Non-pigmented ciliary epithelial cell (primary cell): Measurements from ENCODE around the gene ZFP91.

ENCODE experiments used
- DNase-seq: peaks from one replicate; pipeline ENCODE4 v3.0.0-alpha.2; 2010; ENCODE audit warnings: low read depth

ZFP91 gene

GRCh38 chr11:58586998-58587397, 8.1 kb downstream of the ZFP91 start:
- no peak for DNase-seq

GRCh38 chr11:58591659-58592058, 12.8 kb downstream of the ZFP91 start:
- DNase-seq, result no peak

GRCh38 chr11:58592760-58593472, 14.1 kb downstream of the ZFP91 start:
- DNase-seq, result no peak

GRCh38 chr11:58594826-58595225, 16.0 kb downstream of the ZFP91 start:
- DNase-seq, result no peak

- DNase-seq, result no peak
Measured at GRCh38 chr11:58596621-58597020, 17.8 kb downstream of the ZFP91 start.

GRCh38 chr11:58597486-58598144, 18.8 kb downstream of the ZFP91 start:
- no peak for DNase-seq

GRCh38 chr11:58600510-58600909, 21.6 kb downstream of the ZFP91 start:
- DNase-seq, result no peak

- DNase-seq, result no peak
Measured at GRCh38 chr11:58606930-58607714, 28.3 kb downstream of the ZFP91 start.

- no peak for DNase-seq
Measured at GRCh38 chr11:58608331-58608730, 29.5 kb downstream of the ZFP91 start.

- DNase-seq, result no peak
Measured at GRCh38 chr11:58609723-58610122, 30.9 kb downstream of the ZFP91 start.

GRCh38 chr11:58613228-58613627, 34.4 kb downstream of the ZFP91 start:
- DNase-seq, result no peak

GRCh38 chr11:58615559-58615958, 36.7 kb downstream of the ZFP91 start:
- DNase-seq, result no peak

GRCh38 chr11:58616594-58616993, 37.7 kb downstream of the ZFP91 start:
- DNase-seq, result peak; percentile 77

- no peak for DNase-seq
Measured at GRCh38 chr11:58617976-58618557, 39.2 kb downstream of the ZFP91 start.

- no peak for DNase-seq
Measured at GRCh38 chr11:58621586-58622262, 42.9 kb downstream of the ZFP91 start.

- no peak for DNase-seq
Measured at GRCh38 chr11:58622344-58622743, 43.5 kb downstream of the ZFP91 start, which contains the start of gene CNTF. TSS of gene CNTF (plus strand) at chr11:58622665. CDS start at chr11:58622753, 88 bp downstream.

GRCh38 chr11:58625086-58625485, 46.2 kb downstream of the ZFP91 start:
- DNase-seq, result no peak

- peak; percentile 67 for DNase-seq
Measured at GRCh38 chr11:58625826-58626460, 47.1 kb downstream of the ZFP91 start.

- DNase-seq, result no peak
Measured at GRCh38 chr11:58626934-58627483, 48.1 kb downstream of the ZFP91 start.

GRCh38 chr11:58628446-58628845, 49.6 kb downstream of the ZFP91 start:
- no peak for DNase-seq

GRCh38 chr11:58629857-58630256, 51.0 kb downstream of the ZFP91 start:
- no peak for DNase-seq
